HepG2 (cell line): Measurements from ENCODE around the gene JAGN1. TPM values are rescaled to one million over a fixed set of nuclear protein-coding genes. Genes with fewer than 3 reads are reported as not detected.

Experiments used
- ARNT2 ChIP-seq: sonication (generic); formaldehyde crosslinking; IDR thresholded peaks from 2 replicates; pipeline ENCODE4 v1.8.0; 2022; ENCODE audit warnings: mild to moderate bottlenecking, low read depth, missing genetic modification reagents, moderate library complexity
- ATRX ChIP-seq: sonication (generic); formaldehyde crosslinking; IDR thresholded peaks from 2 replicates; pipeline ENCODE4 v1.4.0; 2020; ENCODE audit warnings: missing genetic modification reagents, borderline replicate concordance
- BRD4 ChIP-seq: sonication (generic); formaldehyde crosslinking; IDR thresholded peaks from 2 replicates; pipeline ENCODE4 v1.4.0; 2020; ENCODE audit warnings: missing genetic modification reagents
- MIER3 ChIP-seq: IDR thresholded peaks from 2 replicates; pipeline ENCODE4 v1.6.1; 2016; ENCODE audit warnings: missing compliant biosample characterization, borderline replicate concordance
- NAIF1 ChIP-seq: sonication (generic); formaldehyde crosslinking; IDR thresholded peaks from 2 replicates; pipeline ENCODE4 v1.5.0; 2020; ENCODE audit warnings: mild to moderate bottlenecking, missing genetic modification reagents, borderline replicate concordance
- RBM22 ChIP-seq: fragments of 200-400 bp; formaldehyde crosslinking; optimal IDR thresholded peaks from 2 replicates; pipeline ENCODE3; 2017; ENCODE audit warnings: mild to moderate bottlenecking, low read length, moderate library complexity
- TEAD2 ChIP-seq: sonication (generic); formaldehyde crosslinking; IDR thresholded peaks from 2 replicates; pipeline ENCODE4 v1.9.0; 2021; ENCODE audit warnings: missing genetic modification reagents
- TRIM24 ChIP-seq: sonication (generic); formaldehyde crosslinking; IDR thresholded peaks from 2 replicates; pipeline ENCODE4 v1.8.0; 2022; ENCODE audit warnings: mild to moderate bottlenecking, missing genetic modification reagents
- ZFP82 ChIP-seq: sonication (generic); formaldehyde crosslinking; IDR thresholded peaks from 2 replicates; pipeline ENCODE4 v1.5.1; 2020; ENCODE audit warnings: mild to moderate bottlenecking, missing genetic modification reagents, borderline replicate concordance
- ZNF549 ChIP-seq: sonication (generic); formaldehyde crosslinking; IDR thresholded peaks from 2 replicates; pipeline ENCODE4 v1.5.0; 2020; ENCODE audit warnings: missing genetic modification reagents
- ZNF776 ChIP-seq: sonication (generic); formaldehyde crosslinking; IDR thresholded peaks from 2 replicates; pipeline ENCODE4 v1.4.0; 2020; ENCODE audit warnings: mild to moderate bottlenecking, missing genetic modification reagents
- polyA plus RNA-seq, 8 experiments: library from polyadenylated mRNA; depleted of rRNA in 3 of 8; stranded (reverse) in 7 of 8; unstranded in 1 of 8; fragments of >200 nt; fragmentation: Illumina TruSeq in 4 of 8; extraction: Trizol in 4 of 8; gene quantifications; 2 replicates each; pipeline versions ENCODE4 v1.2.1 to v1.2.3, GENCODE V29; 2011 to 2016; ENCODE audit warnings: low read depth in 4 of 8, missing spikeins in 1 of 8, mixed read lengths in 1 of 8; ENCODE audit not compliant: insufficient read depth in 1 of 8
- total RNA-seq, 5 experiments: library from RNA; depleted of rRNA; stranded (reverse); fragments of >200 nt; fragmentation: Illumina TruSeq; extraction: Trizol; gene quantifications; 2 replicates each; pipeline ENCODE4 v1.2.3, GENCODE V29; 2016; ENCODE audit warnings: low read depth in 1 of 5
- TF ChIP-seq, protein P1 (sequence below), 2 experiments: sonication (generic) in 1 of 2; formaldehyde crosslinking in 1 of 2; IDR thresholded peaks; 2 replicates each; pipeline versions ENCODE4 v1.5.1 to v1.6.1; 2011 to 2020; ENCODE audit warnings: borderline replicate concordance in 1 of 2, low read depth in 1 of 2, low read length in 1 of 2, mild to moderate bottlenecking in 1 of 2, missing genetic modification reagents in 1 of 2, moderate library complexity in 1 of 2
- TF ChIP-seq, protein P2 (sequence below): sonication (generic); formaldehyde crosslinking; IDR thresholded peaks from 2 replicates; pipeline ENCODE4 v1.5.0; 2020; ENCODE audit warnings: missing genetic modification reagents
- TF ChIP-seq, protein P3 (sequence below): sonication (generic); formaldehyde crosslinking; IDR thresholded peaks from 2 replicates; pipeline ENCODE4 v1.5.1; 2020; ENCODE audit warnings: mild to moderate bottlenecking, missing genetic modification reagents, moderate library complexity
- TF ChIP-seq, protein P4 (sequence below): sonication (generic); formaldehyde crosslinking; conservative IDR thresholded peaks from 2 replicates; pipeline ENCODE4 v1.4.0; 2020; ENCODE audit warnings: missing genetic modification reagents

Gene JAGN1
- total and polyA plus RNA-seq, 2 of the 13 experiments (the other 11 are each of a cell fraction or from before 2014, with no cell fraction given), result 49.9 to 50.9 TPM

GRCh38 chr3:9916734-9917680, 26.6 kb downstream of the JAGN1 start, which contains the start of gene IL17RC (continued):
- TF ChIP-seq, protein P1, sequence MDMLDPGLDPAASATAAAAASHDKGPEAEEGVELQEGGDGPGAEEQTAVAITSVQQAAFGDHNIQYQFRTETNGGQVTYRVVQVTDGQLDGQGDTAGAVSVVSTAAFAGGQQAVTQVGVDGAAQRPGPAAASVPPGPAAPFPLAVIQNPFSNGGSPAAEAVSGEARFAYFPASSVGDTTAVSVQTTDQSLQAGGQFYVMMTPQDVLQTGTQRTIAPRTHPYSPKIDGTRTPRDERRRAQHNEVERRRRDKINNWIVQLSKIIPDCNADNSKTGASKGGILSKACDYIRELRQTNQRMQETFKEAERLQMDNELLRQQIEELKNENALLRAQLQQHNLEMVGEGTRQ (IDR thresholded peaks at IDR 0.05; ENCODE audit: low read depth, low read length), result no peak
- TF ChIP-seq, protein P1 (CRISPR knock-in tag; IDR thresholded peaks at IDR 0.05; ENCODE audit: borderline replicate concordance), result no peak
- TF ChIP-seq, protein P2, sequence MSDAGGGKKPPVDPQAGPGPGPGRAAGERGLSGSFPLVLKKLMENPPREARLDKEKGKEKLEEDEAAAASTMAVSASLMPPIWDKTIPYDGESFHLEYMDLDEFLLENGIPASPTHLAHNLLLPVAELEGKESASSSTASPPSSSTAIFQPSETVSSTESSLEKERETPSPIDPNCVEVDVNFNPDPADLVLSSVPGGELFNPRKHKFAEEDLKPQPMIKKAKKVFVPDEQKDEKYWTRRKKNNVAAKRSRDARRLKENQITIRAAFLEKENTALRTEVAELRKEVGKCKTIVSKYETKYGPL, result no peak
- TF ChIP-seq ZFP82 (CRISPR knock-in tag) (no peak), ATRX (CRISPR knock-in tag) (no peak), ZNF549 (CRISPR knock-in tag) (no peak), TEAD2 (CRISPR knock-in tag) (no peak), MIER3 (no peak), ARNT2 (peak; percentile 74; the same call in 1 of the 2 replicates), BRD4 (no peak), NAIF1 (CRISPR knock-in tag) (no peak), RBM22 (no peak), ZNF776 (CRISPR knock-in tag) (no peak), TRIM24 (CRISPR knock-in tag) (no peak)
- TF ChIP-seq, protein P3, sequence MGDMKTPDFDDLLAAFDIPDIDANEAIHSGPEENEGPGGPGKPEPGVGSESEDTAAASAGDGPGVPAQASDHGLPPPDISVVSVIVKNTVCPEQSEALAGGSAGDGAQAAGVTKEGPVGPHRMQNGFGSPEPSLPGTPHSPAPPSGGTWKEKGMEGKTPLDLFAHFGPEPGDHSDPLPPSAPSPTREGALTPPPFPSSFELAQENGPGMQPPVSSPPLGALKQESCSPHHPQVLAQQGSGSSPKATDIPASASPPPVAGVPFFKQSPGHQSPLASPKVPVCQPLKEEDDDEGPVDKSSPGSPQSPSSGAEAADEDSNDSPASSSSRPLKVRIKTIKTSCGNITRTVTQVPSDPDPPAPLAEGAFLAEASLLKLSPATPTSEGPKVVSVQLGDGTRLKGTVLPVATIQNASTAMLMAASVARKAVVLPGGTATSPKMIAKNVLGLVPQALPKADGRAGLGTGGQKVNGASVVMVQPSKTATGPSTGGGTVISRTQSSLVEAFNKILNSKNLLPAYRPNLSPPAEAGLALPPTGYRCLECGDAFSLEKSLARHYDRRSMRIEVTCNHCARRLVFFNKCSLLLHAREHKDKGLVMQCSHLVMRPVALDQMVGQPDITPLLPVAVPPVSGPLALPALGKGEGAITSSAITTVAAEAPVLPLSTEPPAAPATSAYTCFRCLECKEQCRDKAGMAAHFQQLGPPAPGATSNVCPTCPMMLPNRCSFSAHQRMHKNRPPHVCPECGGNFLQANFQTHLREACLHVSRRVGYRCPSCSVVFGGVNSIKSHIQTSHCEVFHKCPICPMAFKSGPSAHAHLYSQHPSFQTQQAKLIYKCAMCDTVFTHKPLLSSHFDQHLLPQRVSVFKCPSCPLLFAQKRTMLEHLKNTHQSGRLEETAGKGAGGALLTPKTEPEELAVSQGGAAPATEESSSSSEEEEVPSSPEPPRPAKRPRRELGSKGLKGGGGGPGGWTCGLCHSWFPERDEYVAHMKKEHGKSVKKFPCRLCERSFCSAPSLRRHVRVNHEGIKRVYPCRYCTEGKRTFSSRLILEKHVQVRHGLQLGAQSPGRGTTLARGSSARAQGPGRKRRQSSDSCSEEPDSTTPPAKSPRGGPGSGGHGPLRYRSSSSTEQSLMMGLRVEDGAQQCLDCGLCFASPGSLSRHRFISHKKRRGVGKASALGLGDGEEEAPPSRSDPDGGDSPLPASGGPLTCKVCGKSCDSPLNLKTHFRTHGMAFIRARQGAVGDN, result peak; percentile 83
- TF ChIP-seq, protein P4, sequence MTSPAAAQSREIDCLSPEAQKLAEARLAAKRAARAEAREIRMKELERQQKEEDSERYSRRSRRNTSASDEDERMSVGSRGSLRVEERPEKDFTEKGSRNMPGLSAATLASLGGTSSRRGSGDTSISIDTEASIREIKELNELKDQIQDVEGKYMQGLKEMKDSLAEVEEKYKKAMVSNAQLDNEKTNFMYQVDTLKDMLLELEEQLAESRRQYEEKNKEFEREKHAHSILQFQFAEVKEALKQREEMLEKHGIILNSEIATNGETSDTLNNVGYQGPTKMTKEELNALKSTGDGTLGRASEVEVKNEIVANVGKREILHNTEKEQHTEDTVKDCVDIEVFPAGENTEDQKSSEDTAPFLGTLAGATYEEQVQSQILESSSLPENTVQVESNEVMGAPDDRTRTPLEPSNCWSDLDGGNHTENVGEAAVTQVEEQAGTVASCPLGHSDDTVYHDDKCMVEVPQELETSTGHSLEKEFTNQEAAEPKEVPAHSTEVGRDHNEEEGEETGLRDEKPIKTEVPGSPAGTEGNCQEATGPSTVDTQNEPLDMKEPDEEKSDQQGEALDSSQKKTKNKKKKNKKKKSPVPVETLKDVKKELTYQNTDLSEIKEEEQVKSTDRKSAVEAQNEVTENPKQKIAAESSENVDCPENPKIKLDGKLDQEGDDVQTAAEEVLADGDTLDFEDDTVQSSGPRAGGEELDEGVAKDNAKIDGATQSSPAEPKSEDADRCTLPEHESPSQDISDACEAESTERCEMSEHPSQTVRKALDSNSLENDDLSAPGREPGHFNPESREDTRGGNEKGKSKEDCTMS, result no peak
